ENCODE measurements around the gene CCDC159. TPM values are rescaled to one million over a fixed set of nuclear protein-coding genes. Genes with fewer than 3 reads are reported as not detected.

Gene CCDC159
- total RNA-seq, 1 experiment from 2014 or later: 6.8 TPM

DNA sequence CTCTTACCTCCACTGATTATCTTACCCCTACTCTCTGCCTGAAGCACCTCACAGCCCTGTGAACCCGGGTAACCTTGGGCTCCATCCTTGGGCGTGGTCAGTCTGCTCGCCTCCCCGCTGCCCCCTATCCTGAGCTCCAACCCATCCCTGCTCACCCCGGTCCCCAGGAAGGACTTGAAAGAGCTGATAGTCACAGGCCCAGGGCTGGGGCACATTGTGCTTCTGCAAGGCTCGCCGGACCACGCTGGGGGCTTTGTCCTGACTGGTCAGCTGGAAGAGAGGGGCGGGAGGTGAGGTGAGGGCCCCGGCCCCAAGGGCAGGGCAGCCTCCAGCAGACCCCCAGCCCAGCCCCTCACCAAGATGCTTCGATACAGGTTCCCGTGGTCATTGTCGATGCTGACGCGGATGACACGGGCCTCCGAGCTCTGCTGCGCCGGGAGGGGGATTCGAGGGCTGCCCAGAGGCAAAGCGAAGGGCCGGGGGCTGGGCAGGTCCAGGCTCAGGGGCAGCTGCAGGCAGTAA, 50.8 kb downstream of the CCDC159 start (continued):
- TF ChIP-seq, protein P1, sequence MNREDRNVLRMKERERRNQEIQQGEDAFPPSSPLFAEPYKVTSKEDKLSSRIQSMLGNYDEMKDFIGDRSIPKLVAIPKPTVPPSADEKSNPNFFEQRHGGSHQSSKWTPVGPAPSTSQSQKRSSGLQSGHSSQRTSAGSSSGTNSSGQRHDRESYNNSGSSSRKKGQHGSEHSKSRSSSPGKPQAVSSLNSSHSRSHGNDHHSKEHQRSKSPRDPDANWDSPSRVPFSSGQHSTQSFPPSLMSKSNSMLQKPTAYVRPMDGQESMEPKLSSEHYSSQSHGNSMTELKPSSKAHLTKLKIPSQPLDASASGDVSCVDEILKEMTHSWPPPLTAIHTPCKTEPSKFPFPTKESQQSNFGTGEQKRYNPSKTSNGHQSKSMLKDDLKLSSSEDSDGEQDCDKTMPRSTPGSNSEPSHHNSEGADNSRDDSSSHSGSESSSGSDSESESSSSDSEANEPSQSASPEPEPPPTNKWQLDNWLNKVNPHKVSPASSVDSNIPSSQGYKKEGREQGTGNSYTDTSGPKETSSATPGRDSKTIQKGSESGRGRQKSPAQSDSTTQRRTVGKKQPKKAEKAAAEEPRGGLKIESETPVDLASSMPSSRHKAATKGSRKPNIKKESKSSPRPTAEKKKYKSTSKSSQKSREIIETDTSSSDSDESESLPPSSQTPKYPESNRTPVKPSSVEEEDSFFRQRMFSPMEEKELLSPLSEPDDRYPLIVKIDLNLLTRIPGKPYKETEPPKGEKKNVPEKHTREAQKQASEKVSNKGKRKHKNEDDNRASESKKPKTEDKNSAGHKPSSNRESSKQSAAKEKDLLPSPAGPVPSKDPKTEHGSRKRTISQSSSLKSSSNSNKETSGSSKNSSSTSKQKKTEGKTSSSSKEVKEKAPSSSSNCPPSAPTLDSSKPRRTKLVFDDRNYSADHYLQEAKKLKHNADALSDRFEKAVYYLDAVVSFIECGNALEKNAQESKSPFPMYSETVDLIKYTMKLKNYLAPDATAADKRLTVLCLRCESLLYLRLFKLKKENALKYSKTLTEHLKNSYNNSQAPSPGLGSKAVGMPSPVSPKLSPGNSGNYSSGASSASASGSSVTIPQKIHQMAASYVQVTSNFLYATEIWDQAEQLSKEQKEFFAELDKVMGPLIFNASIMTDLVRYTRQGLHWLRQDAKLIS (CRISPR knock-in tag; IDR thresholded peaks at IDR 0.05; ENCODE audit: borderline replicate concordance): no peak
- TF ChIP-seq GRHL2 (CRISPR knock-in tag; IDR thresholded peaks at IDR 0.05; ENCODE audit: insufficient replicate concordance, severe bottlenecking): no peak
- TF ChIP-seq JAZF1 (CRISPR knock-in tag; IDR thresholded peaks at IDR 0.05): no peak
- TF ChIP-seq SMAD3 (CRISPR knock-in tag; IDR thresholded peaks at IDR 0.05; ENCODE audit: borderline replicate concordance): no peak
- TF ChIP-seq GABPB1 (CRISPR knock-in tag; IDR thresholded peaks at IDR 0.05): no peak
- TF ChIP-seq NR1H2 (CRISPR knock-in tag; IDR thresholded peaks at IDR 0.05): no peak
- TF ChIP-seq, protein P2, sequence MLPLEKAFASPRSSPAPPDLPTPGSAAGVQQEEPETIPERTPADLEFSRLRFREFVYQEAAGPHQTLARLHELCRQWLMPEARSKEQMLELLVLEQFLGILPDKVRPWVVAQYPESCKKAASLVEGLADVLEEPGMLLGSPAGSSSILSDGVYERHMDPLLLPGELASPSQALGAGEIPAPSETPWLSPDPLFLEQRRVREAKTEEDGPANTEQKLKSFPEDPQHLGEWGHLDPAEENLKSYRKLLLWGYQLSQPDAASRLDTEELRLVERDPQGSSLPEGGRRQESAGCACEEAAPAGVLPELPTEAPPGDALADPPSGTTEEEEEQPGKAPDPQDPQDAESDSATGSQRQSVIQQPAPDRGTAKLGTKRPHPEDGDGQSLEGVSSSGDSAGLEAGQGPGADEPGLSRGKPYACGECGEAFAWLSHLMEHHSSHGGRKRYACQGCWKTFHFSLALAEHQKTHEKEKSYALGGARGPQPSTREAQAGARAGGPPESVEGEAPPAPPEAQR (CRISPR knock-in tag; IDR thresholded peaks at IDR 0.05): no peak

DNA sequence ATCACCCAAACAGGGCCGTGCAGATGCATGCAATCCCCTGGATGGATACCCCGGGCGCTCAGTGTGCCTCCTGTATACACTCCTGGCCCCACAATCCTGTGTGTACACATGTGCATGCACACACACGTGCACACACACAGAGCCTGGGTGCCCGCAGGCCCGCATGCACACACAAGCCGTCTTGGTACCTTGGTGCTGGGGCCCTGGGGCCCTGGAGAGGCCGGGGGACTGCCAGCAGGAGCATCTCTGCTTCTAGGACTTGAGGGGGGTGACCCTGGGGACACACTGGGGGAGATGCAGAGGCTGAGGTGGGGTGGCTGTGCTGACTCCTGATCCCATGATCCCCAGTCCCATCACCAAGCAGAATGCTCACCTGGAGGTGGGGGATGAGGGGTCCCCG, 53.3 kb downstream of the CCDC159 start:
- TF ChIP-seq ZNF423 (CRISPR knock-in tag; IDR thresholded peaks at IDR 0.05): no peak
- TF ChIP-seq, protein P3, sequence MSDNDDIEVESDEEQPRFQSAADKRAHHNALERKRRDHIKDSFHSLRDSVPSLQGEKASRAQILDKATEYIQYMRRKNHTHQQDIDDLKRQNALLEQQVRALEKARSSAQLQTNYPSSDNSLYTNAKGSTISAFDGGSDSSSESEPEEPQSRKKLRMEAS (CRISPR knock-in tag; IDR thresholded peaks at IDR 0.05): no peak
- no peak for TF ChIP-seq ATF1 (CRISPR knock-in tag; IDR thresholded peaks at IDR 0.05)
- Mint-ChIP-seq H3K4me1 (peaks cover 6% of the 10 kb centered on the region), H3K9me3 (no peaks in the 10 kb centered on the region), H3K4me3 (no peak overlapping the region), H3K27me3 (ENCODE audit: low read depth) (no peaks in the 10 kb centered on the region; the same call in 1 of the 2 replicates), H3K36me3 (peaks cover 41% of the 10 kb centered on the region), H3K27ac (no peak overlapping the region)
- ATAC-seq (no peak), DNase-seq (ENCODE audit: low spot score) (no peak)
- CTCF ChIA-PET: interaction anchor here (2.3 to 2.4 kb wide), 2 partner anchors 17 to 19 kb away, joined by 8 to 10 read pairs; no protein-coding TSS in a partner anchor
- POLR2A ChIA-PET: no interaction called here

DNA sequence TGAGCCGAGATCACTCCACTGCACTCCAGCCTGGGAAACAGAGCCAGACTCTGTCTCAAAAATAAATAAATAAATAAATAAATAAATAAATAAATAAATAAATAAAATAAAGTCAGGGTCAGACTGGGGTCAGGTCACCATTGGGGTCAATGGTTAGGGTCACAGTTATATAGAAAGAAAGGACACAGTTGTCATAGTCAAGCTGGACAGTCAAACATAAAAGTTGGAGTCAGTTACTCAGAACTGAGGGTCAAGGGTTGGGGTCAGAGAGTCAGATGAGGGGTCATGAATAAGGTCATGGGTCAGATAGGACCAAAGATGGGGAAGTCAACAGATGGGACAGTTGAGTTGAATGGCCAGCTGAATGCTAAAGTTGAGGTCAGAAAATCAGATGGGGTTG, 54.5 kb downstream of the CCDC159 start:
- H3K36me3 Mint-ChIP-seq: peaks cover 41% of the 10 kb centered on the region
- H3K9me3 Mint-ChIP-seq: no peaks in the 10 kb centered on the region
- H3K4me1 Mint-ChIP-seq: no peaks in the 10 kb centered on the region
- CTCF ChIA-PET: interaction anchor here (0.7 to 2.4 kb wide), 4 partner anchors 13 to 20 kb away, joined by 3 to 10 read pairs (median 6); no protein-coding TSS in a partner anchor
- H3K27me3 Mint-ChIP-seq (ENCODE audit: low read depth): no peaks in the 10 kb centered on the region
- ATAC-seq: no peak
- no peak overlapping the region for H3K4me3 Mint-ChIP-seq
- POLR2A ChIA-PET: no interaction called here
- DNase-seq (ENCODE audit: low spot score): no peak
- no peak overlapping the region for H3K27ac Mint-ChIP-seq
- no peak for TF ChIP-seq GTF2I (CRISPR knock-in tag; conservative IDR thresholded peaks at IDR 0.05)
- TF ChIP-seq FOXP1 (CRISPR knock-in tag; IDR thresholded peaks at IDR 0.05; ENCODE audit: borderline replicate concordance): no peak
- no peak for TF ChIP-seq NR3C1 (CRISPR knock-in tag; conservative IDR thresholded peaks at IDR 0.05; ENCODE audit: low read depth)
- TF ChIP-seq FOXK1 (CRISPR knock-in tag; IDR thresholded peaks at IDR 0.05): no peak
- no peak for TF ChIP-seq TEAD4 (CRISPR knock-in tag; IDR thresholded peaks at IDR 0.05)
- TF ChIP-seq, protein P4, sequence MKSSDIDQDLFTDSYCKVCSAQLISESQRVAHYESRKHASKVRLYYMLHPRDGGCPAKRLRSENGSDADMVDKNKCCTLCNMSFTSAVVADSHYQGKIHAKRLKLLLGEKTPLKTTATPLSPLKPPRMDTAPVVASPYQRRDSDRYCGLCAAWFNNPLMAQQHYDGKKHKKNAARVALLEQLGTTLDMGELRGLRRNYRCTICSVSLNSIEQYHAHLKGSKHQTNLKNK (CRISPR knock-in tag; IDR thresholded peaks at IDR 0.05): no peak
- no peak for TF ChIP-seq JAZF1 (CRISPR knock-in tag; IDR thresholded peaks at IDR 0.05)
- TF ChIP-seq FOXJ3 (CRISPR knock-in tag; IDR thresholded peaks at IDR 0.05; ENCODE audit: borderline replicate concordance): no peak
- no peak for TF ChIP-seq MXD4 (CRISPR knock-in tag; IDR thresholded peaks at IDR 0.05; ENCODE audit: borderline replicate concordance)
- TF ChIP-seq, protein P5, sequence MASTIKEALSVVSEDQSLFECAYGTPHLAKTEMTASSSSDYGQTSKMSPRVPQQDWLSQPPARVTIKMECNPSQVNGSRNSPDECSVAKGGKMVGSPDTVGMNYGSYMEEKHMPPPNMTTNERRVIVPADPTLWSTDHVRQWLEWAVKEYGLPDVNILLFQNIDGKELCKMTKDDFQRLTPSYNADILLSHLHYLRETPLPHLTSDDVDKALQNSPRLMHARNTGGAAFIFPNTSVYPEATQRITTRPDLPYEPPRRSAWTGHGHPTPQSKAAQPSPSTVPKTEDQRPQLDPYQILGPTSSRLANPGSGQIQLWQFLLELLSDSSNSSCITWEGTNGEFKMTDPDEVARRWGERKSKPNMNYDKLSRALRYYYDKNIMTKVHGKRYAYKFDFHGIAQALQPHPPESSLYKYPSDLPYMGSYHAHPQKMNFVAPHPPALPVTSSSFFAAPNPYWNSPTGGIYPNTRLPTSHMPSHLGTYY (CRISPR knock-in tag; IDR thresholded peaks at IDR 0.05): no peak
- no peak for TF ChIP-seq GRHL2 (CRISPR knock-in tag; IDR thresholded peaks at IDR 0.05; ENCODE audit: insufficient replicate concordance, severe bottlenecking)
- no peak for TF ChIP-seq SMAD4 (CRISPR knock-in tag; IDR thresholded peaks at IDR 0.05)
- TF ChIP-seq, protein P6, sequence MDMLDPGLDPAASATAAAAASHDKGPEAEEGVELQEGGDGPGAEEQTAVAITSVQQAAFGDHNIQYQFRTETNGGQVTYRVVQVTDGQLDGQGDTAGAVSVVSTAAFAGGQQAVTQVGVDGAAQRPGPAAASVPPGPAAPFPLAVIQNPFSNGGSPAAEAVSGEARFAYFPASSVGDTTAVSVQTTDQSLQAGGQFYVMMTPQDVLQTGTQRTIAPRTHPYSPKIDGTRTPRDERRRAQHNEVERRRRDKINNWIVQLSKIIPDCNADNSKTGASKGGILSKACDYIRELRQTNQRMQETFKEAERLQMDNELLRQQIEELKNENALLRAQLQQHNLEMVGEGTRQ (CRISPR knock-in tag; IDR thresholded peaks at IDR 0.05): no peak
- TF ChIP-seq, protein P7, sequence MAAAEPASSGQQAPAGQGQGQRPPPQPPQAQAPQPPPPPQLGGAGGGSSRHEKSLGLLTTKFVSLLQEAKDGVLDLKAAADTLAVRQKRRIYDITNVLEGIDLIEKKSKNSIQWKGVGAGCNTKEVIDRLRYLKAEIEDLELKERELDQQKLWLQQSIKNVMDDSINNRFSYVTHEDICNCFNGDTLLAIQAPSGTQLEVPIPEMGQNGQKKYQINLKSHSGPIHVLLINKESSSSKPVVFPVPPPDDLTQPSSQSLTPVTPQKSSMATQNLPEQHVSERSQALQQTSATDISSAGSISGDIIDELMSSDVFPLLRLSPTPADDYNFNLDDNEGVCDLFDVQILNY (CRISPR knock-in tag; IDR thresholded peaks at IDR 0.05): no peak
